ENCODE data around the gene DDAH1.

Gene DDAH1

DNA sequence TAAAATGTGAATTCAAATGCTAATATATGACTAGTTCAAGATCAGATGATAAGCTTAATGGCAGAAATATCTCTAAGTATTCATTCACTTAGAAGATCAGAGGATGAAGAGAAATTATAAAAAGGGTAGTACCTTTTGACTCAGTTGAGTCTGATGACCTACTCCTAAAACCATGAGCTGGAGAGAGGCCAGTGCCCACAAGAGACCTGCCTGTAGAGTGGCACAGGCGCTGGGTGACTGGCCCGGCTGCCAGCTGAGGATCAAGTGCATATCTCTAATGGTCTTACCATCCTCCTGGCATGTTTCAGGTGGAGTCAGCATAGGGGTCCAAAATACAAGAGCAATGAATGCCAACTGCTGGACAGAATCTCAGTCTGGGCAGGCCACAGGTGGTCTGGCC, 14.1 kb downstream of the DDAH1 start:
- Histone ChIP-seq H3K27me3 (ENCODE audit: low read depth, low read length) (no peaks in the 10 kb centered on the region), H2AFZ (ENCODE audit: low read depth, low read length) (no peak overlapping the region), H3K79me2 (ENCODE audit: low read length) (no peaks in the 10 kb centered on the region), H4K20me1 (ENCODE audit: insufficient read depth, low read length) (no peaks in the 10 kb centered on the region), H3K9me3 (ENCODE audit: insufficient read depth, low read length) (no peaks in the 10 kb centered on the region), H3K9ac (ENCODE audit: low read length) (no peak overlapping the region), H3K4me3 (ENCODE audit: low read length) (no peak overlapping the region), H3K27ac (ENCODE audit: low read length) (no peak overlapping the region), H3K36me3 (replicated peaks; ENCODE audit: low read depth, low read length) (no peaks in the 10 kb centered on the region), H3K4me2 (ENCODE audit: low read length) (no peak overlapping the region), H3K4me1 (ENCODE audit: low read length) (no peaks in the 10 kb centered on the region)
- TF ChIP-seq EZH2phosphoT487 (IDR thresholded peaks at IDR 0.05; ENCODE audit: low read depth) = no peak
- TF ChIP-seq, protein P1, sequence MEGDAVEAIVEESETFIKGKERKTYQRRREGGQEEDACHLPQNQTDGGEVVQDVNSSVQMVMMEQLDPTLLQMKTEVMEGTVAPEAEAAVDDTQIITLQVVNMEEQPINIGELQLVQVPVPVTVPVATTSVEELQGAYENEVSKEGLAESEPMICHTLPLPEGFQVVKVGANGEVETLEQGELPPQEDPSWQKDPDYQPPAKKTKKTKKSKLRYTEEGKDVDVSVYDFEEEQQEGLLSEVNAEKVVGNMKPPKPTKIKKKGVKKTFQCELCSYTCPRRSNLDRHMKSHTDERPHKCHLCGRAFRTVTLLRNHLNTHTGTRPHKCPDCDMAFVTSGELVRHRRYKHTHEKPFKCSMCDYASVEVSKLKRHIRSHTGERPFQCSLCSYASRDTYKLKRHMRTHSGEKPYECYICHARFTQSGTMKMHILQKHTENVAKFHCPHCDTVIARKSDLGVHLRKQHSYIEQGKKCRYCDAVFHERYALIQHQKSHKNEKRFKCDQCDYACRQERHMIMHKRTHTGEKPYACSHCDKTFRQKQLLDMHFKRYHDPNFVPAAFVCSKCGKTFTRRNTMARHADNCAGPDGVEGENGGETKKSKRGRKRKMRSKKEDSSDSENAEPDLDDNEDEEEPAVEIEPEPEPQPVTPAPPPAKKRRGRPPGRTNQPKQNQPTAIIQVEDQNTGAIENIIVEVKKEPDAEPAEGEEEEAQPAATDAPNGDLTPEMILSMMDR (IDR thresholded peaks at IDR 0.05; ENCODE audit: low read depth, low read length) = no peak

- TF ChIP-seq, protein P1 (IDR thresholded peaks at IDR 0.05; ENCODE audit: low read depth, low read length) = no peak
- TF ChIP-seq EZH2phosphoT487 (IDR thresholded peaks at IDR 0.05; ENCODE audit: low read depth) = no peak
- no peaks in the 10 kb centered on the region for H3K4me1 ChIP-seq (ENCODE audit: low read length)
- H3K4me2 ChIP-seq (ENCODE audit: low read length) = no peak overlapping the region
- H3K79me2 ChIP-seq (ENCODE audit: low read length) = no peaks in the 10 kb centered on the region
- H3K9me3 ChIP-seq (ENCODE audit: insufficient read depth, low read length) = no peaks in the 10 kb centered on the region
- no peak overlapping the region for H3K9ac ChIP-seq (ENCODE audit: low read length)
- no peaks in the 10 kb centered on the region for H3K27me3 ChIP-seq (ENCODE audit: low read depth, low read length)
- no peak overlapping the region for H3K27ac ChIP-seq (ENCODE audit: low read length)
- H2AFZ ChIP-seq (ENCODE audit: low read depth, low read length) = no peak overlapping the region
- no peaks in the 10 kb centered on the region for H4K20me1 ChIP-seq (ENCODE audit: insufficient read depth, low read length)
- no peaks in the 10 kb centered on the region for H3K36me3 ChIP-seq (replicated peaks; ENCODE audit: low read depth, low read length)
- H3K4me3 ChIP-seq (ENCODE audit: low read length) = no peak overlapping the region
These were observed 15.6 kb downstream of the DDAH1 start for GRCh38 chr1:85449356-85449755.

DNA sequence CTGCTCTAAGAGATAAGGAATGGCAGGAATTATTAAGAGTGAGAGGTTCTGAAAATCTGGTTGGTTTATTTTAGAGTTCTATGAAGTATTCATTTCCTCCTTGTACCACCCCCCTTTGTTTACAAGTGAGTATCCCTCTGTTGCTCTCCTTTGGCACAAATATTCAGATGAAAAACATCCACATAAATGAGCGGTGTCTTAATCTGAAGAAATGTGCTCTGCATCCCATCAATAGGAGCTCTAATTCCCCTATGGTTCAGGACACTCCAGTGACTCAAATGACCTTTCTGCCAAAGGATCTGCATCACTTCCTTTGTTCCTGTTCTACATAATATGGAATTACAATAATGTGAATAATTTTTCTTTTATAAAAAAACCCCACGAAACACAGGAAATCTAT, 16.6 kb downstream of the DDAH1 start:
- Histone ChIP-seq H3K36me3 (replicated peaks; ENCODE audit: low read depth, low read length) (no peaks in the 10 kb centered on the region), H3K4me1 (ENCODE audit: low read length) (no peaks in the 10 kb centered on the region), H3K9ac (ENCODE audit: low read length) (no peak overlapping the region), H3K27ac (ENCODE audit: low read length) (no peak overlapping the region), H3K27me3 (ENCODE audit: low read depth, low read length) (no peaks in the 10 kb centered on the region), H4K20me1 (ENCODE audit: insufficient read depth, low read length) (no peaks in the 10 kb centered on the region), H3K79me2 (ENCODE audit: low read length) (no peaks in the 10 kb centered on the region), H3K9me3 (ENCODE audit: insufficient read depth, low read length) (no peaks in the 10 kb centered on the region), H3K4me3 (ENCODE audit: low read length) (no peak overlapping the region), H3K4me2 (ENCODE audit: low read length) (no peak overlapping the region), H2AFZ (ENCODE audit: low read depth, low read length) (no peak overlapping the region)
- TF ChIP-seq, protein P1 (IDR thresholded peaks at IDR 0.05; ENCODE audit: low read depth, low read length) = no peak
- TF ChIP-seq EZH2phosphoT487 (IDR thresholded peaks at IDR 0.05; ENCODE audit: low read depth) = no peak

GRCh38 chr1:85447006-85447943, 17.7 kb downstream of the DDAH1 start:
- H3K9ac ChIP-seq (ENCODE audit: low read length) = no peak overlapping the region
- no peak overlapping the region for H3K4me2 ChIP-seq (ENCODE audit: low read length)
- no peak overlapping the region for H3K27ac ChIP-seq (ENCODE audit: low read length)
- no peaks in the 10 kb centered on the region for H3K27me3 ChIP-seq (ENCODE audit: low read depth, low read length)
- no peak overlapping the region for H2AFZ ChIP-seq (ENCODE audit: low read depth, low read length)
- no peaks in the 10 kb centered on the region for H3K4me1 ChIP-seq (ENCODE audit: low read length)
- no peaks in the 10 kb centered on the region for H3K79me2 ChIP-seq (ENCODE audit: low read length)
- TF ChIP-seq, protein P1 (IDR thresholded peaks at IDR 0.05; ENCODE audit: low read depth, low read length) = no peak
- no peak for TF ChIP-seq EZH2phosphoT487 (IDR thresholded peaks at IDR 0.05; ENCODE audit: low read depth)
- H3K4me3 ChIP-seq (ENCODE audit: low read length) = no peak overlapping the region
- H3K36me3 ChIP-seq (replicated peaks; ENCODE audit: low read depth, low read length) = no peaks in the 10 kb centered on the region
- H4K20me1 ChIP-seq (ENCODE audit: insufficient read depth, low read length) = no peaks in the 10 kb centered on the region
- H3K9me3 ChIP-seq (ENCODE audit: insufficient read depth, low read length) = no peaks in the 10 kb centered on the region
